Liver (tissue), 3 donors: Measurements from ENCODE around the gene ATG4C.

Experiments
- EGR1 ChIP-seq, 2 donors: IDR thresholded peaks; 2 replicates each; pipeline ENCODE4 v1.6.1; 2016 to 2018; ENCODE audit warnings: antibody characterized with exemption in 2 of 2, low read depth in 2 of 2
- FOXA1 ChIP-seq: IDR thresholded peaks from 2 replicates; pipeline ENCODE4 v1.6.1; 2016; ENCODE audit warnings: antibody characterized with exemption
- GABPA ChIP-seq, 2 donors: IDR thresholded peaks in 1 of 2; conservative IDR thresholded peaks in 1 of 2; 2 replicates each; pipeline ENCODE4 v1.6.1; 2016; ENCODE audit warnings: antibody characterized with exemption in 2 of 2, mild to moderate bottlenecking in 1 of 2, moderate library complexity in 1 of 2
- JUND ChIP-seq, 2 donors: IDR thresholded peaks; 2 replicates each; pipeline ENCODE4 v1.6.1; 2016; ENCODE audit warnings: antibody characterized with exemption in 2 of 2
- RAD21 ChIP-seq, 2 donors: IDR thresholded peaks; 2 replicates each; pipeline ENCODE4 v1.6.1; 2016; ENCODE audit warnings: antibody characterized with exemption in 2 of 2, mild to moderate bottlenecking in 2 of 2
- SP1 ChIP-seq: IDR thresholded peaks from 2 replicates; pipeline ENCODE4 v1.6.1; 2018; ENCODE audit warnings: antibody characterized with exemption, mild to moderate bottlenecking
- TAF1 ChIP-seq: conservative IDR thresholded peaks from 2 replicates; pipeline ENCODE4 v1.6.1; 2016; ENCODE audit warnings: antibody characterized with exemption, mild to moderate bottlenecking
- YY1 ChIP-seq: IDR thresholded peaks from 2 replicates; pipeline ENCODE4 v1.6.1; 2016; ENCODE audit warnings: antibody characterized with exemption, mild to moderate bottlenecking
- TF ChIP-seq, protein P1 (sequence below): IDR thresholded peaks from 2 replicates; pipeline ENCODE4 v1.6.1; 2016; ENCODE audit warnings: antibody characterized with exemption, mild to moderate bottlenecking
- TF ChIP-seq, protein P2 (sequence below): fragments of 150-350 bp; IDR thresholded peaks from 2 replicates; pipeline ENCODE4 v1.5.1; 2017; ENCODE audit warnings: improper control_type of control experiment, low read depth, low read length; ENCODE audit not compliant: missing input control
- TF ChIP-seq, protein P3 (sequence below): IDR thresholded peaks from 2 replicates; pipeline ENCODE4 v1.6.1; 2016; ENCODE audit warnings: antibody characterized with exemption
- donor health status: healthy.
- donor health status: healthy.

DNA sequence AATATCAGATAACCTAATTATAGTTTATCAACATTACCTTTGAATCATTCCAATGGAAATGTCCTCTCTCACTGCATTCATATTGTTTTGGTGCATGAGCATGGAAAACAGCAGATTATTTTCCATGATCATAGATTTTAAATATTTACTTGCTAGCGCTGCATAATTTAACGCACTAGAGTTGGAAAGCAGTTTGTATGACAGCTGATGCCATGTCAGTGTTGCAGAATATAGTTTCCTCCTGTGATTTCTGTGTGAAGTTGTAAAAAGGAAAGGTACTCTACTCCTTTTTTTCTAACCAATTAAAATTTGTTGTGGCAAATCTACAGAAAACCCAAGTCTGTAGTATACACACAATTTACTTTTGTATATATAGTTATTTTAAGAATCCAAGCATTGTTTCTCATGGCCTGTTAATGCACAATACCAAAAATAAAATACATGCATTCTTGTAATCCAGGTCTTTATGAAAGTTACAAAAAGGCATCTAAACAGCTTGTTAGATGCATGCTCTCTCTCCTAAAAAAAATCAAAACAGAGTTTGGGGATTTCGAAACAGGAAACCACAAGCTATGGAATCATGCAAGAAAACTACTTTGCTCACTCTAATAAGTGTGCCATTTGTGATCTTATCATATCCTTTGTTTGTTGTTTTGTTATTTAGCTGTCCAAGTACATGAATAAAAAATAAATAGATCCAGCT, 1.9 kb upstream of the ATG4C start:
- TF ChIP-seq, protein P1, sequence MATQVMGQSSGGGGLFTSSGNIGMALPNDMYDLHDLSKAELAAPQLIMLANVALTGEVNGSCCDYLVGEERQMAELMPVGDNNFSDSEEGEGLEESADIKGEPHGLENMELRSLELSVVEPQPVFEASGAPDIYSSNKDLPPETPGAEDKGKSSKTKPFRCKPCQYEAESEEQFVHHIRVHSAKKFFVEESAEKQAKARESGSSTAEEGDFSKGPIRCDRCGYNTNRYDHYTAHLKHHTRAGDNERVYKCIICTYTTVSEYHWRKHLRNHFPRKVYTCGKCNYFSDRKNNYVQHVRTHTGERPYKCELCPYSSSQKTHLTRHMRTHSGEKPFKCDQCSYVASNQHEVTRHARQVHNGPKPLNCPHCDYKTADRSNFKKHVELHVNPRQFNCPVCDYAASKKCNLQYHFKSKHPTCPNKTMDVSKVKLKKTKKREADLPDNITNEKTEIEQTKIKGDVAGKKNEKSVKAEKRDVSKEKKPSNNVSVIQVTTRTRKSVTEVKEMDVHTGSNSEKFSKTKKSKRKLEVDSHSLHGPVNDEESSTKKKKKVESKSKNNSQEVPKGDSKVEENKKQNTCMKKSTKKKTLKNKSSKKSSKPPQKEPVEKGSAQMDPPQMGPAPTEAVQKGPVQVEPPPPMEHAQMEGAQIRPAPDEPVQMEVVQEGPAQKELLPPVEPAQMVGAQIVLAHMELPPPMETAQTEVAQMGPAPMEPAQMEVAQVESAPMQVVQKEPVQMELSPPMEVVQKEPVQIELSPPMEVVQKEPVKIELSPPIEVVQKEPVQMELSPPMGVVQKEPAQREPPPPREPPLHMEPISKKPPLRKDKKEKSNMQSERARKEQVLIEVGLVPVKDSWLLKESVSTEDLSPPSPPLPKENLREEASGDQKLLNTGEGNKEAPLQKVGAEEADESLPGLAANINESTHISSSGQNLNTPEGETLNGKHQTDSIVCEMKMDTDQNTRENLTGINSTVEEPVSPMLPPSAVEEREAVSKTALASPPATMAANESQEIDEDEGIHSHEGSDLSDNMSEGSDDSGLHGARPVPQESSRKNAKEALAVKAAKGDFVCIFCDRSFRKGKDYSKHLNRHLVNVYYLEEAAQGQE: no peak
- TF ChIP-seq, protein P2, sequence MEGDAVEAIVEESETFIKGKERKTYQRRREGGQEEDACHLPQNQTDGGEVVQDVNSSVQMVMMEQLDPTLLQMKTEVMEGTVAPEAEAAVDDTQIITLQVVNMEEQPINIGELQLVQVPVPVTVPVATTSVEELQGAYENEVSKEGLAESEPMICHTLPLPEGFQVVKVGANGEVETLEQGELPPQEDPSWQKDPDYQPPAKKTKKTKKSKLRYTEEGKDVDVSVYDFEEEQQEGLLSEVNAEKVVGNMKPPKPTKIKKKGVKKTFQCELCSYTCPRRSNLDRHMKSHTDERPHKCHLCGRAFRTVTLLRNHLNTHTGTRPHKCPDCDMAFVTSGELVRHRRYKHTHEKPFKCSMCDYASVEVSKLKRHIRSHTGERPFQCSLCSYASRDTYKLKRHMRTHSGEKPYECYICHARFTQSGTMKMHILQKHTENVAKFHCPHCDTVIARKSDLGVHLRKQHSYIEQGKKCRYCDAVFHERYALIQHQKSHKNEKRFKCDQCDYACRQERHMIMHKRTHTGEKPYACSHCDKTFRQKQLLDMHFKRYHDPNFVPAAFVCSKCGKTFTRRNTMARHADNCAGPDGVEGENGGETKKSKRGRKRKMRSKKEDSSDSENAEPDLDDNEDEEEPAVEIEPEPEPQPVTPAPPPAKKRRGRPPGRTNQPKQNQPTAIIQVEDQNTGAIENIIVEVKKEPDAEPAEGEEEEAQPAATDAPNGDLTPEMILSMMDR: no peak
- no peak for TF ChIP-seq TAF1
- no peak for TF ChIP-seq SP1
- TF ChIP-seq FOXA1: no peak
- no peak for TF ChIP-seq JUND (IDR thresholded peaks at IDR 0.05)
- TF ChIP-seq GABPA (IDR thresholded peaks at IDR 0.05 in 1 of 2, conservative IDR thresholded peaks at IDR 0.05 in 1 of 2): no peak
- TF ChIP-seq EGR1 (IDR thresholded peaks at IDR 0.05; ENCODE audit: low read depth in 2 of 2): no peak
- no peak for TF ChIP-seq RAD21 (IDR thresholded peaks at IDR 0.05)
- TF ChIP-seq, protein P3, sequence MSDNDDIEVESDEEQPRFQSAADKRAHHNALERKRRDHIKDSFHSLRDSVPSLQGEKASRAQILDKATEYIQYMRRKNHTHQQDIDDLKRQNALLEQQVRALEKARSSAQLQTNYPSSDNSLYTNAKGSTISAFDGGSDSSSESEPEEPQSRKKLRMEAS: no peak
- TF ChIP-seq YY1: no peak
